Hepatocyte (in vitro differentiated cells): ENCODE data around the gene SREBF1. TPM values are rescaled to one million over a fixed set of nuclear protein-coding genes. Genes with fewer than 3 reads are reported as not detected.

ENCODE experiments used
- DNase-seq: peaks from one replicate; pipeline ENCODE4 v3.0.0-alpha.2; 2016; ENCODE audit warnings: low spot score
- H2AFZ ChIP-seq: fragments of 200-600 bp; sonication (generic); 2 replicates; pipeline ENCODE4 v1.6.0; 2016; ENCODE audit warnings: antibody characterized with exemption, mild to moderate bottlenecking
- H3K27ac ChIP-seq: fragments of 200-600 bp; sonication (generic); 2 replicates; pipeline ENCODE4 v1.5.1; 2016; ENCODE audit warnings: mild to moderate bottlenecking
- H3K27me3 ChIP-seq: fragments of 200-600 bp; sonication (generic); 2 replicates; pipeline ENCODE4 v1.6.1; 2016
- H3K36me3 ChIP-seq: fragments of 200-600 bp; sonication (generic); replicated peaks from 2 replicates; pipeline ENCODE4 v1.5.1; 2016; ENCODE audit warnings: low read depth; ENCODE audit not compliant: insufficient read depth
- H3K4me1 ChIP-seq: fragments of 200-600 bp; sonication (generic); 2 replicates; pipeline ENCODE4 v1.5.1; 2016; ENCODE audit warnings: mild to moderate bottlenecking, moderate library complexity; ENCODE audit not compliant: insufficient read depth
- H3K4me2 ChIP-seq: fragments of 200-600 bp; sonication (generic); 2 replicates; pipeline ENCODE4 v1.6.0; 2016
- H3K4me3 ChIP-seq: fragments of 200-600 bp; sonication (generic); 2 replicates; pipeline ENCODE4 v1.5.1; 2016; ENCODE audit warnings: mild to moderate bottlenecking
- H3K79me2 ChIP-seq: fragments of 200-600 bp; sonication (generic); 2 replicates; pipeline ENCODE4 v1.6.0; 2017; ENCODE audit warnings: mild to moderate bottlenecking
- H3K9me2 ChIP-seq: fragments of 200-600 bp; sonication (generic); replicated peaks from 2 replicates; pipeline ENCODE4 v1.6.0; 2017; ENCODE audit warnings: mild to moderate bottlenecking; ENCODE audit not compliant: insufficient read depth
- H3K9me3 ChIP-seq: fragments of 200-600 bp; sonication (generic); 2 replicates; pipeline ENCODE4 v1.5.1; 2016; ENCODE audit warnings: low read depth, mild to moderate bottlenecking
- H4K20me1 ChIP-seq: fragments of 200-600 bp; sonication (generic); 2 replicates; pipeline ENCODE4 v1.6.0; 2016; ENCODE audit warnings: mild to moderate bottlenecking; ENCODE audit not compliant: insufficient read depth, poor library complexity, severe bottlenecking
- EZH2 ChIP-seq: fragments of 200-600 bp; sonication (generic); IDR thresholded peaks from 2 replicates; pipeline ENCODE4 v1.6.1; 2016; ENCODE audit warnings: antibody characterized with exemption, mild to moderate bottlenecking, borderline replicate concordance
- EZH2phosphoT487 ChIP-seq: fragments of 200-600 bp; sonication (generic); IDR thresholded peaks from one replicate; pipeline ENCODE4 v1.6.1; 2018; ENCODE audit warnings: antibody characterized with exemption, mild to moderate bottlenecking, low read depth, moderate library complexity; ENCODE audit not compliant: unreplicated experiment, severe bottlenecking
- WGBS: methylation state at CpG from one replicate; pipeline ENCODE4 v1.1.6; 2016; ENCODE audit warnings: low lambda C conversion rate; ENCODE audit errors: missing lambda C conversion rate; 5-methylcytosine and 5-hydroxymethylcytosine counted together
- polyA plus RNA-seq: library from polyadenylated mRNA; unstranded; fragments of >200 nt; fragmentation: Nextera tagmentation; extraction: Ambion mirVana; gene quantifications from 2 replicates; pipeline ENCODE4 v1.2.1, GENCODE V29; 2016
- total RNA-seq: library from RNA; depleted of rRNA; stranded (reverse); fragments of >200 nt; gene quantifications from 2 replicates; pipeline ENCODE4 v1.2.3, GENCODE V29; 2014
- TF ChIP-seq, protein P1 (sequence below): fragments of 200-600 bp; sonication (generic); IDR thresholded peaks from 2 replicates; pipeline ENCODE4 v1.5.1; 2016; ENCODE audit warnings: antibody characterized with exemption, mild to moderate bottlenecking; ENCODE audit not compliant: poor library complexity

The SREBF1 gene
- total and polyA plus RNA-seq, 2 experiments from 2014 or later = 57.1 to 140 TPM

- Histone ChIP-seq H2AFZ (no peak overlapping the region), H3K36me3 (no peaks in the 10 kb centered on the region), H3K27me3 (no peaks in the 10 kb centered on the region), H3K4me3 (no peak overlapping the region), H3K27ac (peak overlapping the region; percentile 40), H3K79me2 (peaks cover 96% of the 10 kb centered on the region), H3K9me2 (no peaks in the 10 kb centered on the region), H3K4me1 (peaks cover 57% of the 10 kb centered on the region), H3K4me2 (no peak overlapping the region), H3K9me3 (no peaks in the 10 kb centered on the region), H4K20me1 (peaks cover 59% of the 10 kb centered on the region)
- no peak for DNase-seq
- 83% methylated on average over 7 of the region's 7 CpGs for WGBS
- no peak for TF ChIP-seq EZH2
- TF ChIP-seq, protein P1, sequence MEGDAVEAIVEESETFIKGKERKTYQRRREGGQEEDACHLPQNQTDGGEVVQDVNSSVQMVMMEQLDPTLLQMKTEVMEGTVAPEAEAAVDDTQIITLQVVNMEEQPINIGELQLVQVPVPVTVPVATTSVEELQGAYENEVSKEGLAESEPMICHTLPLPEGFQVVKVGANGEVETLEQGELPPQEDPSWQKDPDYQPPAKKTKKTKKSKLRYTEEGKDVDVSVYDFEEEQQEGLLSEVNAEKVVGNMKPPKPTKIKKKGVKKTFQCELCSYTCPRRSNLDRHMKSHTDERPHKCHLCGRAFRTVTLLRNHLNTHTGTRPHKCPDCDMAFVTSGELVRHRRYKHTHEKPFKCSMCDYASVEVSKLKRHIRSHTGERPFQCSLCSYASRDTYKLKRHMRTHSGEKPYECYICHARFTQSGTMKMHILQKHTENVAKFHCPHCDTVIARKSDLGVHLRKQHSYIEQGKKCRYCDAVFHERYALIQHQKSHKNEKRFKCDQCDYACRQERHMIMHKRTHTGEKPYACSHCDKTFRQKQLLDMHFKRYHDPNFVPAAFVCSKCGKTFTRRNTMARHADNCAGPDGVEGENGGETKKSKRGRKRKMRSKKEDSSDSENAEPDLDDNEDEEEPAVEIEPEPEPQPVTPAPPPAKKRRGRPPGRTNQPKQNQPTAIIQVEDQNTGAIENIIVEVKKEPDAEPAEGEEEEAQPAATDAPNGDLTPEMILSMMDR = no peak
- TF ChIP-seq EZH2phosphoT487 = no peak
Observed at GRCh38 chr17:17767154-17767869, 69.5 kb downstream of the SREBF1 start.

DNA sequence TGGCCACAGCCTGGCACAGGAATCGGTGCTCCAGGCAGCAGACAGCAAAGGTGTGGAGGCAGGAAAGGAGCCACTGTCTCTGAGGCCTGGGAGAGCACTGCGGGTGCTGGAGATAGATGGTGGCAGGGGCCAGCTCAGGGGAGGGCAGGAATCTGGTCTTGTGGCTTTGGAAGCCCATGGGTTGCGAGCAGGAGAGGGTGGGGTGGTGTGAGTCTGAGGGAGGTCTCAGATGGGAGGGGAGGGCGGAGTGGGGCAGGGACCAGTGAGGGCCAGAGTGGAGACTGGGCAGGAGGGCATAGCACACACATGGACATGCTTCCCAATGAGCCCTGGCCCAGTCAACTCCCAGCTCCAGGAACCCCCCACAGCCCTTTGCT is 70.1 kb downstream of the SREBF1 start:
- no peaks in the 10 kb centered on the region for H3K27me3 ChIP-seq
- H3K4me2 ChIP-seq = no peak overlapping the region
- WGBS = 71% methylated on average over 3 of the region's 4 CpGs
- H2AFZ ChIP-seq = no peak overlapping the region
- TF ChIP-seq EZH2phosphoT487 (no peak), EZH2 (no peak)
- TF ChIP-seq, protein P1 = no peak
- no peaks in the 10 kb centered on the region for H3K9me2 ChIP-seq
- peaks cover 96% of the 10 kb centered on the region for H3K79me2 ChIP-seq
- H3K27ac ChIP-seq = peak overlapping the region; percentile 40
- peaks cover 57% of the 10 kb centered on the region for H3K4me1 ChIP-seq
- no peaks in the 10 kb centered on the region for H3K9me3 ChIP-seq
- no peak overlapping the region for H3K4me3 ChIP-seq
- peaks cover 58% of the 10 kb centered on the region for H4K20me1 ChIP-seq
- no peaks in the 10 kb centered on the region for H3K36me3 ChIP-seq
- DNase-seq = no peak

DNA sequence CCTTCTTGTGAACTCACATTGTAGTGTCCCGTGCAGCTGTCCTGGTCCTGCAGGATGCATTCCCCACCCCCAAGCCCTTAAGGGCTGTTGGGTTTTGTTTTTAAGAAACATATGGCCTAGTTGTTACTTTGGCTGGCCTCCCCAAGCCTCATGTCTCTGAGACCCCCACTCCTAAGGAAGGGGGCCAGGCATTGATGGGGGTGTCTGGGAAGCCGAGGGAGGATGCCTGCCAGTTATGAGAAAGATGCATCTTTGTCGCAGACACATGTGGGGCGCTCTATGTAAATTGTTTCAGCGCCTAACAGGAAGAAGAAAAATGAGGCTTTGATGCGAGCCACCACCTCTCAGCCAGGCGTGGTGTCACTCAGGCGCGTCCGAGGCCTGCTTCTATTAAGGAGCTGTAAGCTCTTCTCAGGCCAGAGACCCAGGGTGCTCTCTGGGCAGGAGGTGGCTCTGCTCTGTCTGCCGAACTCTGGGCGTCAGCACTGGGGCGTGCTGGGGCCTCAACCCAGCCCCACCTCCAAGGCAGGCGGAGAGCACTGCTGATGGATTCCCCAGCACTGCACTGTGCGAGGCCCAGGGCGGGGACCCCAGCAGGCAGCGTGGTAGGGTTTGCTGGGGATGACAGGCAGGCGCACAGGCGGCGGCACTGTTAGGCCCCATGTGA is 70.6 kb downstream of the SREBF1 start:
- Histone ChIP-seq H4K20me1 (peaks cover 61% of the 10 kb centered on the region), H3K27me3 (no peaks in the 10 kb centered on the region), H3K36me3 (no peaks in the 10 kb centered on the region), H3K4me1 (peaks cover 56% of the 10 kb centered on the region), H3K4me3 (no peak overlapping the region), H3K4me2 (peak overlapping the region; percentile 23), H3K9me2 (no peaks in the 10 kb centered on the region), H3K27ac (peak overlapping the region; percentile 40), H3K79me2 (peaks cover 96% of the 10 kb centered on the region), H2AFZ (no peak overlapping the region), H3K9me3 (no peaks in the 10 kb centered on the region)
- no peak for DNase-seq
- 83% methylated on average over 20 of the region's 20 CpGs for WGBS
- no peak for TF ChIP-seq EZH2
- TF ChIP-seq EZH2phosphoT487 = no peak
- TF ChIP-seq, protein P1 = no peak
